Nephron progenitor cell (in vitro differentiated cells): ENCODE data around the gene COL4A1.

ENCODE experiments used
- DNase-seq: peaks from one replicate; pipeline ENCODE4 v3.0.0; 2021
- H3K27ac Mint-ChIP-seq: 2 replicates; pipeline ENCODE4 v1.8.0; 2021; ENCODE audit warnings: mild to moderate bottlenecking, moderate library complexity, mixed read lengths
- H3K27me3 Mint-ChIP-seq: 2 replicates; pipeline ENCODE4 v1.8.0; 2021; ENCODE audit warnings: mild to moderate bottlenecking, low read depth, mixed read lengths; ENCODE audit not compliant: poor library complexity
- H3K36me3 Mint-ChIP-seq: 2 replicates; pipeline ENCODE4 v1.8.0; 2021; ENCODE audit warnings: low read depth, mixed read lengths
- H3K4me1 Mint-ChIP-seq: 2 replicates; pipeline ENCODE4 v1.8.0; 2021; ENCODE audit warnings: mixed read lengths
- H3K4me3 Mint-ChIP-seq: 2 replicates; pipeline ENCODE4 v1.8.0; 2021; ENCODE audit warnings: mild to moderate bottlenecking, moderate library complexity, mixed read lengths
- H3K9me3 Mint-ChIP-seq: 2 replicates; pipeline ENCODE4 v1.8.0; 2021; ENCODE audit warnings: mild to moderate bottlenecking, moderate library complexity, mixed read lengths
- TF ChIP-seq, protein P1 (sequence below): fragments of 200-600 bp; sonication (generic); IDR thresholded peaks from 2 replicates; pipeline ENCODE4 v1.5.0; 2021; ENCODE audit warnings: antibody characterized with exemption

Gene COL4A1

DNA sequence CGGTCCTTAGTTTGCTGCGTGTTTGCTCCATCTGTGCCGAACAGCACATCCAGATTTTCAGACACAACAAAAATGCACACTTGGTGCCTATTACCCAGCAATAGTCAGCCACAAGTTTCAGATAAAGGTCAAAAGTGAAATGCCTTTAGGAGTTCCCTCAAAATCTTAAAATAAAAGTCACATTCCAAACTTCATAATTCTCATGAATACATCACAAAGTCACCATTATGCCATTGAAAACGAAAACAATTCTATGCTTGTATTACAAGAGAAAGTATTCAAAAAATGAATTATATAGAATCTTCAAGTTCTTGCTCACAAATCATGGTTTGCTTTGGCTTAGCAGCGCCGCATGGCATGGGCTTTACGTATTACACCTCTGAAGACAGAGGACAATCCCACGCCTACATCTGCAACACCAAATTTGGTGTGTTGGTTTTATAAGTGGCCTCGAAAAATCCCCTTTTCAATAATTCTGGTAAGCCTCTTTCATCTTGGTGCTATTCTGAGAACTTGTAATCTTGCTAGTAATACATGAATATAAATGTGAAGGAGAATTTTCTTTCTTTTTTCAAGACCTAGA, 26.6 kb downstream of the COL4A1 start:
- H3K4me3 Mint-ChIP-seq: no peak overlapping the region
- H3K4me1 Mint-ChIP-seq: peaks cover 7% of the 10 kb centered on the region
- peaks cover 5% of the 10 kb centered on the region for H3K27me3 Mint-ChIP-seq
- TF ChIP-seq, protein P1, sequence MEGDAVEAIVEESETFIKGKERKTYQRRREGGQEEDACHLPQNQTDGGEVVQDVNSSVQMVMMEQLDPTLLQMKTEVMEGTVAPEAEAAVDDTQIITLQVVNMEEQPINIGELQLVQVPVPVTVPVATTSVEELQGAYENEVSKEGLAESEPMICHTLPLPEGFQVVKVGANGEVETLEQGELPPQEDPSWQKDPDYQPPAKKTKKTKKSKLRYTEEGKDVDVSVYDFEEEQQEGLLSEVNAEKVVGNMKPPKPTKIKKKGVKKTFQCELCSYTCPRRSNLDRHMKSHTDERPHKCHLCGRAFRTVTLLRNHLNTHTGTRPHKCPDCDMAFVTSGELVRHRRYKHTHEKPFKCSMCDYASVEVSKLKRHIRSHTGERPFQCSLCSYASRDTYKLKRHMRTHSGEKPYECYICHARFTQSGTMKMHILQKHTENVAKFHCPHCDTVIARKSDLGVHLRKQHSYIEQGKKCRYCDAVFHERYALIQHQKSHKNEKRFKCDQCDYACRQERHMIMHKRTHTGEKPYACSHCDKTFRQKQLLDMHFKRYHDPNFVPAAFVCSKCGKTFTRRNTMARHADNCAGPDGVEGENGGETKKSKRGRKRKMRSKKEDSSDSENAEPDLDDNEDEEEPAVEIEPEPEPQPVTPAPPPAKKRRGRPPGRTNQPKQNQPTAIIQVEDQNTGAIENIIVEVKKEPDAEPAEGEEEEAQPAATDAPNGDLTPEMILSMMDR: no peak
- no peak for DNase-seq
- no peak overlapping the region for H3K27ac Mint-ChIP-seq
- peaks cover 17% of the 10 kb centered on the region for H3K36me3 Mint-ChIP-seq
- no peaks in the 10 kb centered on the region for H3K9me3 Mint-ChIP-seq

DNA sequence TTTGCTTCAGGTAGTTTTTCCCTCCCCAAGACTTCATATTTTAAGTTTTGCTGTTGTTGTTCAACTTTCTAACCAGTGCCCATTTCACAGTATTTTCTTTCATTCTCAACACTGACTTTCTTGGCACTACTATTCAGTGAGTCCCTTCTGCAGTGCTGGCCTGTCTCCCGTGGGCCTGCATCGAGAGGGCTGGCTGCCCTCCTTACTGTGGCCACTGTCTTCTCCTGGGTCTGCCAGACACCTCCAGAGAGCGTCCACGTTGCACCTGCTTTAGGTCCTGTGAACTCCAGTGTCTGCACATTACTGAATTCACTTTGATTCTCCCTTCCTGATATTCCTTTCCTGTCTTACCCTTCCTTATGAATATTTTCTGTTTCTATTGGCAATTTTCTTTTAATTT, 27.3 kb downstream of the COL4A1 start:
- peaks cover 12% of the 10 kb centered on the region for H3K36me3 Mint-ChIP-seq
- H3K27ac Mint-ChIP-seq: no peak overlapping the region
- no peaks in the 10 kb centered on the region for H3K9me3 Mint-ChIP-seq
- H3K4me1 Mint-ChIP-seq: peaks cover 8% of the 10 kb centered on the region
- H3K27me3 Mint-ChIP-seq: peaks cover 5% of the 10 kb centered on the region
- TF ChIP-seq, protein P1: no peak
- no peak for DNase-seq
- H3K4me3 Mint-ChIP-seq: no peak overlapping the region

DNA sequence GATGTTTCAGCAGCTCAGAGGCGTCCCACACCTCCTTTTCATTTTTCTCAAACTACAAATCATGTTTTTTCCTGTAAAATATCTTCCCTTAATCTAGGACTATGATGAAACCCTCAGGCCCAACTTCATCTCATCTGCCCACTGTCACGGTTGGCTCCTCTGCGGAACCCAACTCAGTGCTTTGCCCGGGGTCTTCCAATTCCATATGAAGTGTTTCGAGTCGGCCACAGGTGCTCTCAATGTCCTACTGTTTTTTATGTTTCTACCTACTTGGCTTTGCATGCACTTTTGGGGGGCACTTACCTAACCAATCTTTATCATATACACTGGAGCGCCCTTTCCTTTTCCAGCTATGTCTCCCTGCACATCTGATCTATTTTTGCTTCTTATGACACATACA, 28.1 kb downstream of the COL4A1 start:
- Mint-ChIP-seq H3K27ac (no peak overlapping the region), H3K4me1 (peaks cover 16% of the 10 kb centered on the region), H3K36me3 (peaks cover 11% of the 10 kb centered on the region), H3K27me3 (peaks cover 5% of the 10 kb centered on the region), H3K4me3 (no peak overlapping the region), H3K9me3 (no peaks in the 10 kb centered on the region)
- TF ChIP-seq, protein P1: no peak
- no peak for DNase-seq

DNA sequence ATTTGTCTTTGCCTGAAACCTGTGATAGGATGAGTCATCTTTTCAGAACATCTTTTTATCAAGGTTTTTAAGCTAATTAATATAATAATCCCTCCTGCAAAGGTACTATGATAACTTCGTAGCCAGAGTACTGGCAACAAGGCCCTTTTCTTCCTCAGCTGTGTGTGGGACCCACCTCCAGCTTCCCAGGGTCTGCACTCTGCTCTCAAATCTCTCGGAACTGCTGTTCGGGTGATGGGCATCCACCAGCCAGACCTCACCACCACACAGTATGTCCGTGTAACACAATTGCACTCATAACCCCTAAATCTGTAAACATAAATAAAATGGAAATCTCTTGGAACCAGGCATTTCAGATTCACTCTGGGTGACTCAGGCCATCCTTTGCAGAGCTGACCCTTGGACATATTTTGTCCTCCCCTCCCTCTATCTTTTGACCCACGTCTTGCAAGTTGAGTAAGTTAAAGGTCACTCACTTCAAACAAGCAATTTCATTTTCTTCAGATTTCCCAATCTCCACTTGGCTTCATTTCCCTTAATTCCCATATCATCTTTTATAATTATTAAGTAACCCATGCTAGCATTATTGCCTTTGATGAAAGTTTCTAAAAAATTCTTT, 29.5 kb downstream of the COL4A1 start:
- H3K36me3 Mint-ChIP-seq: peaks cover 11% of the 10 kb centered on the region
- TF ChIP-seq, protein P1: no peak
- H3K9me3 Mint-ChIP-seq: no peaks in the 10 kb centered on the region
- H3K4me3 Mint-ChIP-seq: no peak overlapping the region
- H3K27ac Mint-ChIP-seq: no peak overlapping the region
- DNase-seq: no peak
- H3K4me1 Mint-ChIP-seq: peaks cover 25% of the 10 kb centered on the region
- H3K27me3 Mint-ChIP-seq: peaks cover 5% of the 10 kb centered on the region

DNA sequence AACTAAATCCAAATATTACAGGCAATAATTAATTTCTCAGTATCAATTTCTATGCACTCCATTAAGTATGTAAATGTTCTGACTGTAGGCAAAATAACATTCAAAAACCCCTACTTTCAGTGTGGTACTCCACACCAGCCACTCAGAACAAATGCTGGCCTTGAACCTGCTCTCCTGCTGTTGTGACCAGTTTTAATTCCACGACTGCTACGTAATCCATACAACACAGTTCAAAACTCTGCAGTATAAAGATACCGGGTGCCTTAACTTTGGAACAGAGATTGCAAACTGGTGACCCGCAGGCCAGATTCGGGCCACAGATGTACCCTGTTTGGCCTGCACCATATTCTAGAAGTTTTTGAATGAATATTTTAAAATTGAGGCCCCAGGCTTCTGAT, 30.4 kb downstream of the COL4A1 start:
- Mint-ChIP-seq H3K4me1 (peaks cover 25% of the 10 kb centered on the region), H3K27ac (no peak overlapping the region), H3K36me3 (peaks cover 11% of the 10 kb centered on the region), H3K9me3 (no peaks in the 10 kb centered on the region), H3K4me3 (no peak overlapping the region), H3K27me3 (peaks cover under 1% of the 10 kb centered on the region)
- DNase-seq: no peak
- TF ChIP-seq, protein P1: no peak
